Measurements from ENCODE around the gene HORMAD2. TPM values are rescaled to one million over a fixed set of nuclear protein-coding genes. Genes with fewer than 3 reads are reported as not detected.

HORMAD2 gene
- total RNA-seq, 1 donor from 2014 or later = not detected

- DNase-seq (ENCODE audit: low read depth) (no peak), FAIRE-seq (no peak)
- Histone ChIP-seq H3K4me1 (ENCODE audit: insufficient read depth, low read length) (no peaks in the 10 kb centered on the region), H3K4me2 (ENCODE audit: low read length) (no peak overlapping the region), H3K9ac (ENCODE audit: low read length) (no peak overlapping the region), H3K36me3 (ENCODE audit: insufficient read depth, low read length) (no peaks in the 10 kb centered on the region), H2AFZ (ENCODE audit: low read depth, low read length) (no peak overlapping the region), H4K20me1 (ENCODE audit: insufficient read depth, low read length) (no peaks in the 10 kb centered on the region), H3K27ac (ENCODE audit: low read depth, low read length) (no peak overlapping the region), H3K79me2 (ENCODE audit: insufficient read depth, low read length) (no peaks in the 10 kb centered on the region), H3K9me3 (ENCODE audit: insufficient read depth, low read depth, low read length) (peaks cover 4% of the 10 kb centered on the region), H3K27me3 (ENCODE audit: insufficient read depth, low read length) (no peaks in the 10 kb centered on the region), H3K4me3 (ENCODE audit: insufficient read depth, low read depth, low read length) (no peak overlapping the region)
- Mint-ChIP-seq H3K27ac (ENCODE audit: unreplicated experiment) (no peak overlapping the region), H3K36me3 (ENCODE audit: low read depth, unreplicated experiment) (no peaks in the 10 kb centered on the region), H3K4me3 (ENCODE audit: unreplicated experiment) (no peak overlapping the region), H3K4me1 (ENCODE audit: low read depth, unreplicated experiment) (no peaks in the 10 kb centered on the region), H3K9me3 (ENCODE audit: unreplicated experiment) (peaks cover 8% of the 10 kb centered on the region), H3K27me3 (ENCODE audit: low read depth, unreplicated experiment) (no peaks in the 10 kb centered on the region)
- TF ChIP-seq EZH2 (IDR thresholded peaks at IDR 0.05; ENCODE audit: insufficient read depth, low read length) = no peak
- TF ChIP-seq CTCF (IDR thresholded peaks at IDR 0.05; ENCODE audit: insufficient read depth, low read depth, low read length) = no peak
Measured at GRCh38 chr22:30143265-30143664, 63.0 kb downstream of the HORMAD2 start.

GRCh38 chr22:30144391-30144790, 64.1 kb downstream of the HORMAD2 start:
- Mint-ChIP-seq H3K4me3 (ENCODE audit: unreplicated experiment) (no peak overlapping the region), H3K9me3 (ENCODE audit: unreplicated experiment) (peaks cover 10% of the 10 kb centered on the region), H3K4me1 (ENCODE audit: low read depth, unreplicated experiment) (no peaks in the 10 kb centered on the region), H3K36me3 (ENCODE audit: low read depth, unreplicated experiment) (no peaks in the 10 kb centered on the region), H3K27me3 (ENCODE audit: low read depth, unreplicated experiment) (no peaks in the 10 kb centered on the region), H3K27ac (ENCODE audit: unreplicated experiment) (no peak overlapping the region)
- Histone ChIP-seq H2AFZ (ENCODE audit: low read depth, low read length) (no peak overlapping the region), H3K4me3 (ENCODE audit: insufficient read depth, low read depth, low read length) (no peak overlapping the region), H3K79me2 (ENCODE audit: insufficient read depth, low read length) (no peaks in the 10 kb centered on the region), H3K4me1 (ENCODE audit: insufficient read depth, low read length) (no peaks in the 10 kb centered on the region), H3K27me3 (ENCODE audit: insufficient read depth, low read length) (no peaks in the 10 kb centered on the region), H3K27ac (ENCODE audit: low read depth, low read length) (no peak overlapping the region), H3K4me2 (ENCODE audit: low read length) (no peak overlapping the region), H4K20me1 (ENCODE audit: insufficient read depth, low read length) (no peaks in the 10 kb centered on the region), H3K36me3 (ENCODE audit: insufficient read depth, low read length) (no peaks in the 10 kb centered on the region), H3K9ac (ENCODE audit: low read length) (no peak overlapping the region), H3K9me3 (ENCODE audit: insufficient read depth, low read depth, low read length) (peaks cover 4% of the 10 kb centered on the region)
- TF ChIP-seq CTCF (IDR thresholded peaks at IDR 0.05; ENCODE audit: insufficient read depth, low read depth, low read length) (no peak), EZH2 (IDR thresholded peaks at IDR 0.05; ENCODE audit: insufficient read depth, low read length) (no peak)
- no peak for FAIRE-seq
- DNase-seq (ENCODE audit: low read depth) = no peak

- Histone ChIP-seq H4K20me1 (ENCODE audit: insufficient read depth, low read length) (no peaks in the 10 kb centered on the region), H3K9ac (ENCODE audit: low read length) (no peak overlapping the region), H3K4me1 (ENCODE audit: insufficient read depth, low read length) (no peaks in the 10 kb centered on the region), H3K79me2 (ENCODE audit: insufficient read depth, low read length) (no peaks in the 10 kb centered on the region), H3K4me3 (ENCODE audit: insufficient read depth, low read depth, low read length) (no peak overlapping the region), H3K27ac (ENCODE audit: low read depth, low read length) (no peak overlapping the region), H2AFZ (ENCODE audit: low read depth, low read length) (no peak overlapping the region), H3K27me3 (ENCODE audit: insufficient read depth, low read length) (no peaks in the 10 kb centered on the region), H3K36me3 (ENCODE audit: insufficient read depth, low read length) (no peaks in the 10 kb centered on the region), H3K9me3 (ENCODE audit: insufficient read depth, low read depth, low read length) (no peaks in the 10 kb centered on the region), H3K4me2 (ENCODE audit: low read length) (no peak overlapping the region)
- no peaks in the 10 kb centered on the region for H3K4me1 Mint-ChIP-seq (ENCODE audit: low read depth, unreplicated experiment)
- no peak for DNase-seq (ENCODE audit: low read depth)
- H3K27me3 Mint-ChIP-seq (ENCODE audit: low read depth, unreplicated experiment) = no peaks in the 10 kb centered on the region
- peaks cover 6% of the 10 kb centered on the region for H3K9me3 Mint-ChIP-seq (ENCODE audit: unreplicated experiment)
- no peak overlapping the region for H3K4me3 Mint-ChIP-seq (ENCODE audit: unreplicated experiment)
- no peak for TF ChIP-seq EZH2 (IDR thresholded peaks at IDR 0.05; ENCODE audit: insufficient read depth, low read length)
- no peak for TF ChIP-seq CTCF (IDR thresholded peaks at IDR 0.05; ENCODE audit: insufficient read depth, low read depth, low read length)
- no peak for FAIRE-seq
- no peaks in the 10 kb centered on the region for H3K36me3 Mint-ChIP-seq (ENCODE audit: low read depth, unreplicated experiment)
- H3K27ac Mint-ChIP-seq (ENCODE audit: unreplicated experiment) = no peak overlapping the region
Measured at GRCh38 chr22:30150212-30150611, 69.9 kb downstream of the HORMAD2 start.
